Stimulated activated CD8-positive, alpha-beta memory T cell treated with anti-CD3 and anti-CD28 coated beads, Interleukin-7, amount 100 ng/mL, for 4 hours (primary cell): ENCODE data around the gene SHD.
A peak's percentile ranks its signal among the peaks of the same experiment; 100 is the strongest.

Experiments used
- DNase-seq, 2 donors: peaks; one replicate each; pipeline ENCODE4 v3.0.0-alpha.2; 2020; ENCODE audit warnings: low read depth in 2 of 2

Gene SHD

DNA sequence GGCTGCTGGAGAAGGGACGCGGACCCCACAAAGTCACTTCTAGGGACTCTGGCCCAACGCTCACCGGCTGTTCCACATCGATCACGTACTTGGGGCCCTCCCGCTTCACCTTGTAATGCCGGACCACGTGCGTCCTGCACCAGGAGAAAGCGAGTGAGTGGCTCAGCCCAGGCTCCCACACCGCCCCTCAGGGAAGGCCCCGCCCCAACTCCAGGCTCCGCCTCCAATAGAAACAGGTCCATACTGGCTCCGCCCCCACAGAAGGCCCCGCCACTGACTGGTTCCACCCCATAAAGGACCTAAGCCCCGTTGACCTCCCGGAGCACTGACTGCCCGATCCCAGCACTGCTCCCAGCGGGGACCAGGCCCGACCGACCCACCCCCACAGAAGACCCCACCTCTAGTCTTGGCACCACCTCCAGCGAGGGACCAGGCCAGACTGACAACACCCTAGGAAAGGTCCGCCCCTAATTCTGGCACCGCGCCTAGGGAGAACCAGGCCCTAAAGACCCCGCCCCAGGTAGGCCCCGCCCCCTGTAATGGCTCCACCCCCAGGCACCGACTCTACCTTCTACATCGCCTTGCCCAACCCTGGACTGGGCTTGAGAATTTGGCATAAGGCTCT is 48.3 kb downstream of the SHD start:
- peak; percentile 54 to 68 for DNase-seq

- no peak for DNase-seq
Observed at GRCh38 chr19:4327877-4328242, 48.8 kb downstream of the SHD start.

DNA sequence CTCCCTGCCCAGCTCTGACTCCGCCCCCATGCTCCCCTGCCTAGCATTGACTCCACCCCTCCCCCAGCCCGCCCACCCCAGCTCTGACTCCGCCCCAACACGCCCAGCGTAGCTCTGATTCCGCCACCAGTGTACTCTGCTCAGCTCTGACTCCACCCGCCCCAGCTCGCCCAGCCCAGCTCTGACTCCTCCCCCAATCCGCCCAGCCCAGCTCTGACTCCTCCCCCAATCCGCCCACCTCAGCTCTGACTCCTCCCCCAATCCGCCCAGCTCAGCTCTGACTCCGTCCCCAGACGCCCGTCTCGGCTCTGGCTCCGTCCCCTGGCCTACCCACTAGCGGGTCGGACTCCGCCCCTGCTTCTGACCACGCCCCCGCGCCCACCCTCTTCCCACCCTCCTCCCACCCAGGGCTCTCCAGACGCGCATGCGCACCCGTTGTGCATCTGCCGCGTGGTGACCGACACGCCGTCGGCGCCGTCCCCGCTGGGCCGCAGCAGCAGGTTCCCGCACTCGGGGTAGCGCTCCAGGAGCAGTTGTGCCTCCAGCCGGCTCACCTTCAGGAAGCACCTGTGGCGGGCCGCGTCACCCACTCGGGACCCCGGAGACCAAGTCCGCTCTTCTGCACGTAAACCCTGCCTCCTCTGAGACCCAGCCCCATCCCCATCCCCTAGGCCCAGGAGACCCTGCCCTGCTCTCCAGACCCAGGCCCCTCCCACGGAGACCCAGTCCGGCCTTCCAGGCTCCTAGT is 49.4 kb downstream of the SHD start:
- peak; percentile 95 to 97 for DNase-seq

- peak; percentile 26 to 38 for DNase-seq
Observed at GRCh38 chr19:4328991-4329681, 50.1 kb downstream of the SHD start.

DNA sequence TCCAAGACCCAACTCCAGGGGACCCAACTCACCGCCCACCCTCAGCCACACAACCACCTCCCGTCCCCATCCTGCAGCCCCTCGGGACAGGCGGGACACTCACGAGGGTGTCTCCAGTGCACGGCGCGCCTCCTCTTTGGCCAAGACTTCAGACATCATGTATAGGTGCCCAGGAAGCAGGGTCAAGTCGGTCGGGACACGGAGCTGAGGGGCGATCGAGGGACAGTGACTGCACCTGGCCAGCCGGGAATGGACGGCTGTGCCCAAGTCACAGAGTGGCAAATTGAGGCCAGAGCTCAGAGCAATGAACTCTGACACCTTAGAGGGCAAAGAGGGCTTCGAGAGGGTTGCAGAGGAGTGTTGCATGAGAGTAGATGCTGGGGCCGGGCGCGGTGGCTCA is 50.8 kb downstream of the SHD start:
- DNase-seq, result no peak

DNA sequence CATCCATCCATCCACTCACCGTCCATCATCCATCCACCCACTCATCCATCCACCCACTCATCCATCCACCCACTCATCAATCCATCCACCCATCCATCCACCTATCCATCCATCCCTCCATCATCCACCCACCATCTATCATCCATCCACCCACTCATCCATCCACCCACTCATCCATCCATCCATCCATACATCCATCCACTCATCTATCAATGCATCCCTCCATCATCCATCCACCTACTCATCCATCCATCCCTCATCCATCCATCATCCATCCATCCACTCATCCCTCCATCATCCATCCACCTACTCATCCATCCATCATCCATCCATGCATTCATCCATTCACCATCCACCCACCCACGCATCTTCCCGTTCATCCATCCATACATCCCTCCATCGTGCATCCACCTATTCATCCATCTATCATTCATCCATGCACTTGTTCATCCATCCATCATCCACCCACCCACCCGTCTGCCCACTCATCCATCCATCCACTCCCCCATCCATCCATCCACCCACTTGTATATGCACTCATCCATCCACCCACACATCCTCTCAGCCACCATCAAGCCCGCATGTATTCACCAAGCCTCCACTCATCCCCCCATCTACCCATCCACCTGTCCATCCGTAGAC is 56.0 kb downstream of the SHD start:
- no peak for DNase-seq

DNA sequence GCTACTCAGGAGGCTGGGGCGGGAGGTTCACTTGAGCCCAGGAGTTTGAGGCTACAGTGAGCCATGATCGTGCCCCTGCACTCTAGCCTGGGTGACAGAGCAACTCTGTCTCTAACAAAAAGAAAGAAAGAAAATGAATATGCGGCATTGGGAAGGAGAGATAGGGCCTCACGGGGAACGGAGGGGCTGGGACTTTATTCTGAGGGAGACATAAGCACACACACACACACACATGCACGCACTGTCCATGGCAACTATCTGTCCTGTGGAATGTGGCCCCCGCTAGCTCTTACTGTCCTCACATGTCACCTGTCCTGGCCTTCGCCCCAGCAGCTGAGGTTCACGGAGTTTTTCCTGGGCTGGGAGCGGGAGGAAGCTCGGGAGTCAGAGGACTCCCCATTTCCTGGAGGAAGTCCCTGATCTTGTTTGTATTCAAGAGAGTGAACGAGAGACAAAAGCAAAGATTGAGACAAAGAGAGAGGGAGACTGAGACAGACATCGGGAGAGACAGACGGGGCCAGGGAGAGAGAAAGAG is 58.9 kb downstream of the SHD start:
- no peak for DNase-seq

- DNase-seq, result peak in 1 of 2 donors; percentile 24
Observed at GRCh38 chr19:4338441-4339355, 59.6 kb downstream of the SHD start, which contains the start of gene STAP2. Gene STAP2, minus strand, starts transcription at chr19:4338827. Its CDS starts 74 bp downstream, at chr19:4338753.
